A673 (cell line): ENCODE results near the gene DLK1.

Experiments used
- CTCF ChIP-seq: fragments of 300-800, 200-600 bp; sonication (generic); conservative IDR thresholded peaks from 2 replicates; pipeline ENCODE4 v1.5.1; 2017; ENCODE audit warnings: low read depth, mild to moderate bottlenecking, antibody characterized with exemption, low read length, moderate library complexity, mixed read lengths
- EZH2 ChIP-seq: fragments of 200-600 bp; sonication (generic); IDR thresholded peaks from 2 replicates; pipeline ENCODE4 v1.6.1; 2017; ENCODE audit warnings: borderline replicate concordance, low read depth, mild to moderate bottlenecking, mixed read lengths, antibody characterized with exemption, low read length; ENCODE audit not compliant: poor library complexity, severe bottlenecking

GRCh38 chr14:100687386-100687785 lies 39.3 kb upstream of the DLK1 start:
- TF ChIP-seq CTCF (no peak), EZH2 (no peak)
